Fibroblast of lung (primary cell): Measurements from ENCODE around the gene FAM161B. TPM values are rescaled to one million over a fixed set of nuclear protein-coding genes. Genes with fewer than 3 reads are reported as not detected.

Experiments
- DNase-seq, 2 donors: peaks; one replicate each; pipeline versions ENCODE4 v3.0.0 to v3.0.0-alpha.2; 2010; ENCODE audit warnings: low read depth in 2 of 2
- H2AFZ ChIP-seq: 2 replicates; pipeline ENCODE4 v1.5.1; 2012; ENCODE audit warnings: low read length, control low read depth, inconsistent platforms
- H3K27ac ChIP-seq: 2 replicates; pipeline ENCODE4 v1.5.1; 2011; ENCODE audit warnings: low read length, control low read depth; ENCODE audit not compliant: insufficient read depth
- H3K27me3 ChIP-seq: 2 replicates; pipeline ENCODE4 v1.5.1; 2011; ENCODE audit warnings: mild to moderate bottlenecking, low read length; ENCODE audit not compliant: control insufficient read depth, insufficient read depth
- H3K36me3 ChIP-seq: 2 replicates; pipeline ENCODE4 v1.5.1; 2011; ENCODE audit warnings: low read length; ENCODE audit not compliant: control insufficient read depth, insufficient read depth
- H3K4me1 ChIP-seq: 2 replicates; pipeline ENCODE4 v1.5.1; 2011; ENCODE audit warnings: low read length; ENCODE audit not compliant: control insufficient read depth, insufficient read depth; ENCODE audit errors: extremely low read depth
- H3K4me2 ChIP-seq: 2 replicates; pipeline ENCODE4 v1.5.1; 2011; ENCODE audit warnings: low read length, control low read depth; ENCODE audit not compliant: insufficient read depth; ENCODE audit errors: extremely low read depth
- H3K4me3 ChIP-seq, 4 experiments: fragments of 200-600 bp in 1 of 4; sonication (generic) in 1 of 4; replicated peaks in 1 of 4; 2 replicates each; pipeline ENCODE4 v1.5.1; 2011 to 2016; ENCODE audit warnings: low read length in 4 of 4, low read depth in 3 of 4, mild to moderate bottlenecking in 3 of 4, control low read depth in 2 of 4, inconsistent platforms in 1 of 4, mixed read lengths in 1 of 4; ENCODE audit not compliant: insufficient read depth in 1 of 4; ENCODE audit errors: control extremely low read depth in 1 of 4
- H3K79me2 ChIP-seq: 2 replicates; pipeline ENCODE4 v1.5.1; 2012; ENCODE audit warnings: mild to moderate bottlenecking, low read length, inconsistent platforms; ENCODE audit not compliant: control insufficient read depth, insufficient read depth
- H3K9ac ChIP-seq: 2 replicates; pipeline ENCODE4 v1.5.1; 2011; ENCODE audit warnings: mild to moderate bottlenecking, low read length, control low read depth; ENCODE audit not compliant: insufficient read depth
- H3K9me3 ChIP-seq: 2 replicates; pipeline ENCODE4 v1.5.1; 2012; ENCODE audit warnings: low read depth, low read length; ENCODE audit not compliant: control insufficient read depth, insufficient read depth
- H4K20me1 ChIP-seq: 2 replicates; pipeline ENCODE4 v1.5.1; 2011; ENCODE audit warnings: low read length; ENCODE audit not compliant: control insufficient read depth, insufficient read depth; ENCODE audit errors: extremely low read depth
- EZH2 ChIP-seq: IDR thresholded peaks from 2 replicates; pipeline ENCODE4 v1.5.1; 2012; ENCODE audit warnings: low read length, control low read depth, mild to moderate bottlenecking; ENCODE audit errors: missing control alignments
- polyA plus RNA-seq, 2 donors: library from polyadenylated mRNA; depleted of rRNA in 1 of 2; stranded (reverse) in 1 of 2; unstranded in 1 of 2; fragments of >200 nt; gene quantifications; 2 replicates each; pipeline ENCODE4 v1.2.1, GENCODE V29; 2011 to 2012; ENCODE audit warnings: missing spikeins in 1 of 2
- total RNA-seq: library from RNA; depleted of rRNA; stranded (reverse); fragments of >200 nt; gene quantifications from 2 replicates; pipeline ENCODE4 v1.2.1, GENCODE V29; 2014
- TF ChIP-seq, protein P1 (sequence below), 2 donors: IDR thresholded peaks in 1 of 2; conservative IDR thresholded peaks in 1 of 2; 1 replicate in 1 of 2; 2 replicates in 1 of 2; pipeline ENCODE4 v1.5.1; 2011 to 2012; ENCODE audit warnings: low read length in 2 of 2, control low read depth in 1 of 2, inconsistent platforms in 1 of 2, low read depth in 1 of 2, mild to moderate bottlenecking in 1 of 2

The FAM161B gene
- total and polyA plus RNA-seq, 2 donors (not counting 1 experiment from before 2014, with no cell fraction given): 3.7 to 5.3 TPM

GRCh38 chr14:73961192-73961591 is 11.3 kb upstream of the FAM161B start:
- DNase-seq: no peak
- Histone ChIP-seq H3K4me2 (no peak overlapping the region), H2AFZ (no peak overlapping the region), H3K27ac (no peak overlapping the region), H3K36me3 (peaks cover 16% of the 10 kb centered on the region), H3K9me3 (no peaks in the 10 kb centered on the region), H4K20me1 (no peaks in the 10 kb centered on the region), H3K79me2 (no peaks in the 10 kb centered on the region), H3K4me3 (no peak overlapping the region), H3K9ac (no peak overlapping the region), H3K4me1 (no peaks in the 10 kb centered on the region), H3K27me3 (no peaks in the 10 kb centered on the region)
- TF ChIP-seq, protein P1, sequence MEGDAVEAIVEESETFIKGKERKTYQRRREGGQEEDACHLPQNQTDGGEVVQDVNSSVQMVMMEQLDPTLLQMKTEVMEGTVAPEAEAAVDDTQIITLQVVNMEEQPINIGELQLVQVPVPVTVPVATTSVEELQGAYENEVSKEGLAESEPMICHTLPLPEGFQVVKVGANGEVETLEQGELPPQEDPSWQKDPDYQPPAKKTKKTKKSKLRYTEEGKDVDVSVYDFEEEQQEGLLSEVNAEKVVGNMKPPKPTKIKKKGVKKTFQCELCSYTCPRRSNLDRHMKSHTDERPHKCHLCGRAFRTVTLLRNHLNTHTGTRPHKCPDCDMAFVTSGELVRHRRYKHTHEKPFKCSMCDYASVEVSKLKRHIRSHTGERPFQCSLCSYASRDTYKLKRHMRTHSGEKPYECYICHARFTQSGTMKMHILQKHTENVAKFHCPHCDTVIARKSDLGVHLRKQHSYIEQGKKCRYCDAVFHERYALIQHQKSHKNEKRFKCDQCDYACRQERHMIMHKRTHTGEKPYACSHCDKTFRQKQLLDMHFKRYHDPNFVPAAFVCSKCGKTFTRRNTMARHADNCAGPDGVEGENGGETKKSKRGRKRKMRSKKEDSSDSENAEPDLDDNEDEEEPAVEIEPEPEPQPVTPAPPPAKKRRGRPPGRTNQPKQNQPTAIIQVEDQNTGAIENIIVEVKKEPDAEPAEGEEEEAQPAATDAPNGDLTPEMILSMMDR (conservative IDR thresholded peaks at IDR 0.05 in 1 of 2, IDR thresholded peaks at IDR 0.05 in 1 of 2; ENCODE audit: low read depth in 1 of 2, low read length in 2 of 2): no peak
- no peak for TF ChIP-seq EZH2

DNA sequence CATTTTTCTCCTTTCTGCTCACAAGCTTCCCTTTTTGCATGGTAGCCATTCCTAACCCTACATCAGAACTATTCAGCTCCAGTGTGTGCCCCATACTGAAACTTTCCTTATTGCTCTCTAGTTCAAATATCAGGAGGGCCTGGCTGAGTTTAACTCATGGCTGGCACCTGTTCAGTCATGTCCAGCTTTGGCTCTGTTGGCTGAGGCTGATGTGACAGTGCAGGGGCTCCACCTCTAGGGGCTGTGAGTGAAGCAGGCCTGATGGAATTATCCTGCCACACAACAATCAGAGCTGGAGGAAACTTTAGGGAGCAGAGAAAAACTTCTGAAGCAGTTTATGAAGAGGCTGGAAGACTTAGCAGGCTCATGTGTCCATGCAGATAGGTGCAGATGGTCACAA is 8.7 kb upstream of the FAM161B start:
- H4K20me1 ChIP-seq: no peaks in the 10 kb centered on the region
- H3K79me2 ChIP-seq: no peaks in the 10 kb centered on the region
- no peak overlapping the region for H3K9ac ChIP-seq
- no peaks in the 10 kb centered on the region for H3K9me3 ChIP-seq
- H3K36me3 ChIP-seq: peaks cover 16% of the 10 kb centered on the region
- H2AFZ ChIP-seq: no peak overlapping the region
- TF ChIP-seq, protein P1 (conservative IDR thresholded peaks at IDR 0.05 in 1 of 2, IDR thresholded peaks at IDR 0.05 in 1 of 2; ENCODE audit: low read depth in 1 of 2, low read length in 2 of 2): no peak
- TF ChIP-seq EZH2: no peak
- no peaks in the 10 kb centered on the region for H3K4me1 ChIP-seq
- H3K4me2 ChIP-seq: no peak overlapping the region
- no peak overlapping the region for H3K4me3 ChIP-seq
- no peak overlapping the region for H3K27ac ChIP-seq
- DNase-seq: no peak
- no peaks in the 10 kb centered on the region for H3K27me3 ChIP-seq

DNA sequence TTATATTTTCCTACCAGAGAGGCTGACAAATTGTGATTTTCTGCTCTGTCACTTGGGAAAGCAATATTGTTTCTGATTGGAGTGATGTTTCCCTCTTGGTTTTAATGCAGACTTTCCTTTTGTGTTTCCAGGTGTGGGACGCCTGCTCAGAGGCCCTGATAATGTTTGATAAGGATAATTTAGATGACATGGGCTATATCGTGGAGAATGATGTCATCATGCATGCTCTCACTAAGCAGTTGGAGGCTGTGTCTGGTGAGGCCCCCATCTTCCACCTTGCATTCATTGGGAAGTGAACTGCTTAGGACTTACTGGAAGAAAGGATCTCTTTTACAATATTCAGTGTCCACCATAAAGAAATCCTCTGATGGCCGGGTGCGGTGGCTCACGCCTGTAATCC is 5.8 kb upstream of the FAM161B start:
- DNase-seq: no peak

More for the DNA sequence above, 5.8 kb upstream of the FAM161B start:
- Histone ChIP-seq H3K4me3 (no peak overlapping the region), H2AFZ (no peak overlapping the region), H3K9me3 (no peaks in the 10 kb centered on the region), H3K4me2 (no peak overlapping the region), H3K9ac (no peak overlapping the region), H3K27ac (no peak overlapping the region), H3K79me2 (peaks cover 3% of the 10 kb centered on the region), H3K36me3 (peaks cover 10% of the 10 kb centered on the region), H4K20me1 (no peaks in the 10 kb centered on the region), H3K4me1 (no peaks in the 10 kb centered on the region), H3K27me3 (no peaks in the 10 kb centered on the region)
- TF ChIP-seq, protein P1 (conservative IDR thresholded peaks at IDR 0.05 in 1 of 2, IDR thresholded peaks at IDR 0.05 in 1 of 2; ENCODE audit: low read depth in 1 of 2, low read length in 2 of 2): no peak
- TF ChIP-seq EZH2: no peak
